Measurements from ENCODE around the gene GPR157. TPM values are rescaled to one million over a fixed set of nuclear protein-coding genes. Genes with fewer than 3 reads are reported as not detected.
A peak's percentile ranks its signal among the peaks of the same experiment; 100 is the strongest.

Gene GPR157
- total and polyA plus RNA-seq, 8 donors = 0.15 to 16.5 (median 4.5) TPM

GRCh38 chr1:9164532-9164900, 35.6 kb upstream of the GPR157 start:
- DNase-seq = no peak
- TF ChIP-seq POLR2AphosphoS5 (IDR thresholded peaks at IDR 0.05) (no peak), CTCF (IDR thresholded peaks at IDR 0.05) (no peak), EP300 (IDR thresholded peaks at IDR 0.05) (no peak), POLR2A (IDR thresholded peaks at IDR 0.05) (no peak)
- intact Hi-C loops (cut with DNase I; ENCODE audit: low total_unique reads) = no loop called here
- H3K27me3 ChIP-seq = no peaks in the 10 kb centered on the region
- H3K4me3 ChIP-seq = no peak overlapping the region
- no peaks in the 10 kb centered on the region for H3K9me3 ChIP-seq
- WGBS, 5 donors = 45 to 67% (median 61%) methylated on average over 4 of the region's 4 CpGs
- no peaks in the 10 kb centered on the region for H3K36me3 ChIP-seq
- peaks cover 25 to 71% (median 50%) of the 10 kb centered on the region in 4 donors for H3K4me1 ChIP-seq
- H3K27ac ChIP-seq = peak overlapping the region; percentile 32 to 92 (median 82)

- no peaks in the 10 kb centered on the region for H3K36me3 ChIP-seq
- intact Hi-C loops (cut with DNase I; ENCODE audit: low total_unique reads) = no loop called here
- 43 to 69% (median 51%) methylated on average over 7 of the region's 9 CpGs for WGBS, 5 donors
- peaks cover 25 to 60% (median 47%) of the 10 kb centered on the region in 4 donors for H3K4me1 ChIP-seq
- no peak overlapping the region for H3K4me3 ChIP-seq
- H3K27me3 ChIP-seq = no peaks in the 10 kb centered on the region
- no peaks in the 10 kb centered on the region for H3K9me3 ChIP-seq
- peak; percentile 44 to 60 for DNase-seq
- no peak for TF ChIP-seq POLR2AphosphoS5 (IDR thresholded peaks at IDR 0.05)
- TF ChIP-seq CTCF (IDR thresholded peaks at IDR 0.05) = no peak
- no peak for TF ChIP-seq EP300 (IDR thresholded peaks at IDR 0.05)
- TF ChIP-seq POLR2A (IDR thresholded peaks at IDR 0.05) = no peak
- peak overlapping the region in 3 of 5 donors; percentile 82 to 92 (median 88) for H3K27ac ChIP-seq
Observed at GRCh38 chr1:9161963-9162362, 33.1 kb upstream of the GPR157 start.

GRCh38 chr1:9161342-9161741, 32.4 kb upstream of the GPR157 start:
- no peaks in the 10 kb centered on the region for H3K9me3 ChIP-seq
- TF ChIP-seq EP300 (IDR thresholded peaks at IDR 0.05) = no peak
- no peak for TF ChIP-seq POLR2A (IDR thresholded peaks at IDR 0.05)
- no peak for TF ChIP-seq CTCF (IDR thresholded peaks at IDR 0.05)
- no peak for TF ChIP-seq POLR2AphosphoS5 (IDR thresholded peaks at IDR 0.05)
- intact Hi-C loops (cut with DNase I; ENCODE audit: low total_unique reads) = no loop called here
- peak overlapping the region in 2 of 5 donors; percentile 8 to 10 for H3K27ac ChIP-seq
- 37 to 59% (median 47%) methylated on average over 6 of the region's 6 CpGs for WGBS, 5 donors
- peaks cover 25 to 55% (median 47%) of the 10 kb centered on the region in 4 donors for H3K4me1 ChIP-seq
- no peak overlapping the region for H3K4me3 ChIP-seq
- H3K27me3 ChIP-seq = no peaks in the 10 kb centered on the region
- DNase-seq = no peak
- H3K36me3 ChIP-seq = no peaks in the 10 kb centered on the region

GRCh38 chr1:9160079-9160717, 31.3 kb upstream of the GPR157 start:
- no peak for TF ChIP-seq POLR2A (IDR thresholded peaks at IDR 0.05)
- TF ChIP-seq POLR2AphosphoS5 (IDR thresholded peaks at IDR 0.05) = no peak
- TF ChIP-seq EP300 (IDR thresholded peaks at IDR 0.05) = no peak
- no peak for TF ChIP-seq CTCF (IDR thresholded peaks at IDR 0.05)
- no peaks in the 10 kb centered on the region for H3K27me3 ChIP-seq
- 94 to 96% (median 94%) methylated on average over 7 of the region's 7 CpGs for WGBS, 5 donors

More at GRCh38 chr1:9160079-9160717, 31.3 kb upstream of the GPR157 start:
- intact Hi-C loops (cut with DNase I; ENCODE audit: low total_unique reads) = no loop called here
- Histone ChIP-seq H3K4me1 (peaks cover 25 to 47% (median 42%) of the 10 kb centered on the region in 4 donors), H3K36me3 (no peaks in the 10 kb centered on the region), H3K27ac (no peak overlapping the region), H3K9me3 (no peaks in the 10 kb centered on the region), H3K4me3 (no peak overlapping the region)
- DNase-seq = no peak
